HG02938 (cell line): ENCODE measurements around the gene ARHGEF4.

Experiments used
- ATAC-seq: cut with Tn5 transposase; IDR thresholded peaks from one replicate; pipeline ENCODE4 v1.9.1; 2021; ENCODE audit warnings: mild to moderate bottlenecking, moderate library complexity; ENCODE audit not compliant: unreplicated experiment

The ARHGEF4 gene

GRCh38 chr2:131035112-131035825 lies 198.6 kb downstream of the ARHGEF4 start:
- no peak for ATAC-seq

- ATAC-seq, result no peak
These were observed 199.1 kb downstream of the ARHGEF4 start for GRCh38 chr2:131035826-131036231.

- ATAC-seq, result no peak
These were observed 199.6 kb downstream of the ARHGEF4 start for GRCh38 chr2:131036269-131036668.

- ATAC-seq, result no peak
These were observed 200.1 kb downstream of the ARHGEF4 start for GRCh38 chr2:131036696-131037397.

DNA sequence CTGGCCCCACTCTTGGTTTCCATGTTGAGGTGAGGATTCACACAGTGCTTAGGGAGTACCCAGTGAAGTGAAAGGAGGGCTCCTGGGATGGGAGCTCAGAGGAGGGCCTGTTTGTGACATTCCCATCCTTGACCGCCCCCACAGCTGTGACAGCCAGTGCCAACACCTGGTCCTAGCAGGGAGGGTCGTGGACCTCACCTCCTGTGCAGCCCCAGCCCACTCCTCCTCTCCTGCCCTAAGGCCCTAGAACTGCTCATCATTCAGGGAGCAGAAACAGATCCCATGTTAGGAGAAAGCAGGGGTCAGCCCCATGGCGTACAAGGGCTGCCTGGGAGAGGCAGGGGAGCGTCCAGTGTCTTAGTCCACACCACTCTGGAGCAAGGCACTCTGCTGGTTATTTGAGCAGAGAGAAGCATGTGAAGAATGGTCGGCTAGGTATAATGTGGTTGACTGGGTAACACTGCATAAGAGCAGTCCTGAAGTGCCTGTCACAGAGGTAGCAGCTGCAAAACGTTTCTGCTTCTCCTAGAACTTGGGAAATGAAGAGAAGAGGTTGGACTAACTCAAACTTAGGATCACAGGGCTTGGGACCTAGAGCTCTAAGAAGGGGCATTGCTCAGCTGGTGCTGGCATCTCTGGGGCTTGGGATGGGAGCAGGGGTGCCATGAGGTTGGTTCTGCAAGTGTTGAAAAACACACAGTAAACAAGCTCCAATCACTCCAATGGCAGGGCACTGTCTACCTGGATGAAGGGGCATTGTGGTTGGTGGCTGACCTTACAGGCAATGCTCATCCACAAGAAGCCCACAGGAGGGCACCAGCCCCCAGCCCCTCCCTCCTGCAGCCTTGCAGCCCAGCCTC lies 200.9 kb downstream of the ARHGEF4 start:
- no peak for ATAC-seq

GRCh38 chr2:131038258-131039100 lies 201.8 kb downstream of the ARHGEF4 start:
- no peak for ATAC-seq

DNA sequence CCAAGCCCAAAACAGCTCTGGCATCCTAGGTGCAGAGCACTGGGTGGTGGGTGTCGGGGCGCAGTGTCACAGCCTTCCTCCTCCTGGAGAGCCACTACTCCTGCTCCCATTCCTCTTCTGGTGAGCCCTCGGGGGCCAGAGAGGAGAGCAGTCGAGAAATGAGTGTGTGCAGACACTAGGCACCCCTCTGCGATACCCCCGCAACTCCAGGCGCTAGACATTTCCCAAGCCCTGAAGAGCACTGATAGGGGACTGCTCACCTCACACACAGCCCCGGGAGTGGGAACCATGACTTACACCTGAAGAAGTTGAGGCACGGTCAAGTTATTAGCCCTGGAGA lies 202.4 kb downstream of the ARHGEF4 start:
- ATAC-seq, result no peak

DNA sequence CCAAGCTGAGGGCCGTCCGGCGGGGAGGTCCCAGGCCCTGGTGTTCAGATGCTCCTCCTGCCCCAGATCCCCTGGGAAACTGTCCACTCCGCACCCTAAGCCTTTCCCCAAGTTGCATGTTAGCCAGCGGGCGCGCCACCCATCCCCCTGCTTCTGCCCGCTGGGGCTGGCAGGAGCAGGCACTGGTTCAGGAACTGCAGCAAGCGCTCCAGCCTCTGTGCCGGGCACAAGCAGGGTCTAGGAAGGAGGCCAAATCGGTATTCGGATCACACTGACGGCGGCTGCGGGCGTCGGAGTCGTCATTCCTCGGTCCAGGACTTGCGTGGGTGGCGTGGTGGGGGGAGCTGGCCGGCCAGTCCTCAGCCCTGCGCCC lies 202.8 kb downstream of the ARHGEF4 start:
- ATAC-seq, result no peak

- ATAC-seq, result no peak
These were observed 203.4 kb downstream of the ARHGEF4 start for GRCh38 chr2:131039908-131040660.

DNA sequence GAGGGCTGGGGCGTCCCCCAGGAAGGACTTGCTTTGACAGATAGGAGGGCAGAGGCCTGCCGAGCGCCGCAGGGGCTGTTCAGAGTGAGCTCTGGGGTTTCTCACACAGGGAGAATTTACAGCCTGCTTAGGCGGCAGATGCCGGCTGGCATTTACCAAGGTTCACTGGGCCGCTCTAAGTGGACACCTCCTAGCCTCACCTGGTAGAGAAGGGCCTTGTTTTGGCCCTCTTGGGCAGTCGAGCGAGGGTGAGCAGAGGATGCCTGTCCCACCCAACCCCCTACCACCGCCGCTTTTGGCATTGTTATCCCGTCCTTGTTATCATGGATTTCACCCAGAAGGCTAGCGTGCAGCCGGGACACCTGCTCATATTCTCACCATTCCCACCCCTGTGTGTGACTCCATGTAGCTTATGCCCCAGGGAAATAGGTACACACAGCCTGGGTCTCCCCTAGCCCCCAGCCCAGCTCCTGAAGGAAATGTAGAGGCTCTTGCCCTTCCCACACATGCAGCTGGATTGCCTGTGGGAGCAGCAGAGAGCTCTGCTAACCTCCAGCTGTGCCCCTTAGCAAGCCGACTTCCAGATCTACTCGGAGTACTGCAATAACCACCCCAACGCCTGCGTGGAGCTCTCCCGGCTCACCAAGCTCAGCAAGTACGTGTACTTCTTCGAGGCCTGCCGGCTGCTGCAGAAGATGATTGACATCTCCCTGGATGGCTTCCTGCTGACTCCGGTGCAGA lies 204.1 kb downstream of the ARHGEF4 start:
- no peak for ATAC-seq

- no peak for ATAC-seq
These were observed 204.9 kb downstream of the ARHGEF4 start for GRCh38 chr2:131041402-131042147.

DNA sequence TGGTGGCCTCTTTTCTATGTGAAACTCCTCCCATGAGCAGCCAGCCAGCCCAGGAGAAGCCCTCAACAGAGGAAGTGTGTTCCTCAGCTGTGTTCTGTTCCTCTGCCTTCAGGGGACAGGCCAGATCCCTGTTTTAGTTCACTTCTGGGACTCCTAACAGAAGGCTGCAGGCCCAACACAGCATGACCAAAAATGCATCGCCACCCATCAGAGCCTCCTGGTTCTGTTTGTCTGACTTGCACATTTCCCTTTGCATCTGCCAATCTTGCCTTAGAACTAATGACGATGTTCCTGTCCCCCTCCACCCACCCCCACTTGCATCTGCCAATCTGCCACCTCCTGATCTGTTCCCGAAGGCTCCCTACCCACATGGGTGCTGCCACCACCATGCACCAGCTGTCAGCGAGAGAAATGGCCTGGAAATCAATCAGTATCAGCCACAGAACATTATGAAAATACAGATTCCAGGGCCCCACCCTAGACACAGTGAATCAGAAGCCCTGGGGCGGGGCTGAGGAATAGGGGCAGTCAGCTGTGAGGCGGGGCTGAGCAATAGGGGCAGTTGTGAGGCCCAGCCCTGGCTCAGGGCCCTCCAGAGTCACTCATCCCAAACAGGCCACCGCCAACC lies 205.5 kb downstream of the ARHGEF4 start:
- no peak for ATAC-seq

DNA sequence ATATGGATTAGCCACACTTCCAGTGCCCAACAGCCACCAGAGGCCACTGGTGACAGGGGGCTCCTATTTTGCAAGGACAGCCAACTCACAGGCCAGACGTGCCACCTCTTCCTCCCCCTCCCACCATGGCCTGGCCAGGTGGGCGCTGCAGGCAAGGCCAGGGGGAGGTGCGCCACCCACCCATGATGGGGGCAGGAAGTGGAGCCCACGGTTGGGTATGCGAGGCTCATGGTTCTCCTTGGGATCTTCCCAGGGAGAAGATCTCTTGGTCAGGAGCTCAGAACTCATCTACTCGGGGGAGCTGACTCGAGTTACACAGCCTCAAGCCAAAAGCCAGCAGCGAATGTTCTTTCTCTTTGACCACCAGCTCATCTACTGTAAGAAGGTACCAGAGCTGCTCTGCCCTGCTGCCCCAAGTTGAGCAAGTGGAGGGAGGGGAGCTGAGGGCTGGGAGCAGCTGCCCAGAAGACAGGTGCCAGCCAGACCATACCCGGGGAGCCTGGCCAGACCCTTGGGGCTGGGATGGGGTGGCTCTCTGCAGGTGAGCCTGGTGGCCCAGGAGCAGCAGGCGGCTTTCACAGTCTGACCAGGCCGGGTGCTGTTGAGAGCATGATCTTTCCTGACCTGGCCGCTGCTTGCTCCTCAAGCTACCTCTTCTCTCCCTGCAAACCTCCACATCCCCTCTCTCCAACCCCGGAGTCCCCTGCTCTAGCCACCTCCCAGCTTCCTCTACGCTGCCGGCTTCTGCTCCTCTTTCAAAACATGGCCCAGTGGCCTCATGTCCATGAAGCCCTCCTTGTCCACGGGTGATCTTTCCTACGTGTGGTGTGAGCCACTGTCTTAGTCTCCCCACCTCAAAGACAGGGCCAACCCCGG lies 206.7 kb downstream of the ARHGEF4 start:
- ATAC-seq, result no peak

- no peak for ATAC-seq
These were observed 207.5 kb downstream of the ARHGEF4 start for GRCh38 chr2:131044075-131044756.

- no peak for ATAC-seq
These were observed 208.0 kb downstream of the ARHGEF4 start for GRCh38 chr2:131044757-131045150.

DNA sequence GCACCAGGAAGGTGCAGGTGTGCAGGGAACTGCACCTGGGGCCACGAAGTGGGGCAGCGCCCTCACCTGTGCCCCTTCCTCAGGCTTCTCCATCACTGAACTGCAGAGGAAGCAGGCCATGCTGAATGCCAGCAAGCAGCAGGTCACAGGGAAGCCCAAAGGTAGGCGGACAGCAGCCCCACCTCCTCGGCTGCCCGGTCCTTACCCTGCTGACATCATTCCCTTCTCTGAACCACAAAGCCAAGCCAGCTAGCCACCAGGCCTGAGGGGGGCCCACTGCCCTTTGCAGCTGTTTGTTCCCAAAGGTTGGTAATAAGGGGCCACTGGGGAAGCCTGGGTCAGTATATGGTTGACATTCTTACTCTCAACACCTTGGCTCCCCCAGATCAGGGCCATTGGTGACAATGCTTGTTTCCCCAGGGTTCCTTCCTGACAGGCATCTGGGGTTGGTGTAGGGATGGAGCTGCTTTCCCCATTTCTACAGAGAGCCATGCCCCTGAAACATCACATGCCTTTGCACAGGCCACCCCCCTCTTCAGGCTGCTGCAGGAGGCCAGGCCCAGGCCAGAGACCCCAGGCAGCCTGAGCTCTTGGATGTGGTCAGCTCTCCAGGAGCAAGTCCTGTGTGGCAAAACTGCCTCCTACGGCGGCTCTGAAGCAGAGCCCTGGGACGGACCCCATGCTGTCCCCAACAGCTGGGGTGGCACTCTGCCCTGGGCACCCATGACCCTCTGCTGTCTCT lies 208.7 kb downstream of the ARHGEF4 start:
- ATAC-seq, result no peak
